WERI-Rb-1 (cell line): Measurements from ENCODE around the gene SMOC2.

Experiments used
- DNase-seq: peaks from one replicate; pipeline ENCODE4 v3.0.0-alpha.2; 2020
- H3K27ac ChIP-seq: fragments of 250-450 bp; sonication (Bioruptor Pico); 2 replicates; pipeline ENCODE4 v1.5.1; 2020; ENCODE audit warnings: mild to moderate bottlenecking, moderate library complexity
- H3K27me3 ChIP-seq: fragments of 250-450 bp; sonication (Bioruptor Pico); 2 replicates; pipeline ENCODE4 v1.5.1; 2021; ENCODE audit warnings: mild to moderate bottlenecking, low read depth, moderate library complexity; ENCODE audit not compliant: insufficient read depth, severe bottlenecking
- H3K36me3 ChIP-seq: fragments of 250-450 bp; sonication (Bioruptor Pico); 2 replicates; pipeline ENCODE4 v1.5.1; 2020; ENCODE audit warnings: mild to moderate bottlenecking, moderate library complexity
- H3K4me3 ChIP-seq: 2 replicates; pipeline ENCODE4 v1.5.1; 2011; ENCODE audit warnings: low read depth, mild to moderate bottlenecking, control low read depth, low read length
- H3K9me3 ChIP-seq: fragments of 250-450 bp; sonication (Bioruptor Pico); 2 replicates; pipeline ENCODE4 v1.5.1; 2021; ENCODE audit warnings: mild to moderate bottlenecking, moderate library complexity; ENCODE audit not compliant: severe bottlenecking
- CTCF ChIP-seq: IDR thresholded peaks from 2 replicates; pipeline ENCODE4 v1.5.1; 2011; ENCODE audit warnings: low read depth, mild to moderate bottlenecking, control low read depth, inconsistent platforms, low read length

Gene SMOC2

GRCh38 chr6:168514216-168514615 lies 73.2 kb downstream of the SMOC2 start:
- DNase-seq, result no peak
- Histone ChIP-seq H3K27ac (no peak overlapping the region), H3K27me3 (no peaks in the 10 kb centered on the region), H3K36me3 (no peaks in the 10 kb centered on the region), H3K4me3 (no peak overlapping the region), H3K9me3 (no peaks in the 10 kb centered on the region)
- TF ChIP-seq CTCF, result no peak

GRCh38 chr6:168515376-168515775 lies 74.4 kb downstream of the SMOC2 start:
- Histone ChIP-seq H3K27me3 (no peaks in the 10 kb centered on the region), H3K27ac (no peak overlapping the region), H3K4me3 (no peak overlapping the region), H3K9me3 (no peaks in the 10 kb centered on the region), H3K36me3 (no peaks in the 10 kb centered on the region)
- no peak for TF ChIP-seq CTCF
- no peak for DNase-seq

GRCh38 chr6:168516944-168517741 lies 76.2 kb downstream of the SMOC2 start:
- H3K4me3 ChIP-seq, result no peak overlapping the region
- no peaks in the 10 kb centered on the region for H3K36me3 ChIP-seq
- no peak for DNase-seq
- H3K9me3 ChIP-seq, result no peaks in the 10 kb centered on the region
- H3K27me3 ChIP-seq, result no peaks in the 10 kb centered on the region
- no peak for TF ChIP-seq CTCF
- H3K27ac ChIP-seq, result no peak overlapping the region

GRCh38 chr6:168517742-168518347 lies 76.9 kb downstream of the SMOC2 start:
- Histone ChIP-seq H3K27ac (no peak overlapping the region), H3K36me3 (no peaks in the 10 kb centered on the region), H3K27me3 (no peaks in the 10 kb centered on the region), H3K9me3 (no peaks in the 10 kb centered on the region), H3K4me3 (no peak overlapping the region)
- no peak for DNase-seq
- TF ChIP-seq CTCF, result no peak

- Histone ChIP-seq H3K36me3 (no peaks in the 10 kb centered on the region), H3K27me3 (no peaks in the 10 kb centered on the region), H3K9me3 (no peaks in the 10 kb centered on the region), H3K27ac (no peak overlapping the region), H3K4me3 (no peak overlapping the region)
- TF ChIP-seq CTCF, result no peak
- DNase-seq, result no peak
These were observed 77.4 kb downstream of the SMOC2 start for GRCh38 chr6:168518348-168518745.
